Colon (tissue), 2 donors: ENCODE data around the gene RANBP1.

Source experiments
- FAIRE-seq: peaks from 2 replicates; lab custom pipeline; 2012; peaks lifted over from hg19 to GRCh38; lab: Jason Lieb, UNC
- donor health status: control.
- donor health status: control.

RANBP1 gene

GRCh38 chr22:20108757-20109230 lies 7.1 kb upstream of the RANBP1 start:
- no peak for FAIRE-seq

GRCh38 chr22:20109411-20110358 lies 6.2 kb upstream of the RANBP1 start:
- no peak for FAIRE-seq

- FAIRE-seq: no peak
These were observed 5.4 kb upstream of the RANBP1 start for GRCh38 chr22:20110359-20110985.

DNA sequence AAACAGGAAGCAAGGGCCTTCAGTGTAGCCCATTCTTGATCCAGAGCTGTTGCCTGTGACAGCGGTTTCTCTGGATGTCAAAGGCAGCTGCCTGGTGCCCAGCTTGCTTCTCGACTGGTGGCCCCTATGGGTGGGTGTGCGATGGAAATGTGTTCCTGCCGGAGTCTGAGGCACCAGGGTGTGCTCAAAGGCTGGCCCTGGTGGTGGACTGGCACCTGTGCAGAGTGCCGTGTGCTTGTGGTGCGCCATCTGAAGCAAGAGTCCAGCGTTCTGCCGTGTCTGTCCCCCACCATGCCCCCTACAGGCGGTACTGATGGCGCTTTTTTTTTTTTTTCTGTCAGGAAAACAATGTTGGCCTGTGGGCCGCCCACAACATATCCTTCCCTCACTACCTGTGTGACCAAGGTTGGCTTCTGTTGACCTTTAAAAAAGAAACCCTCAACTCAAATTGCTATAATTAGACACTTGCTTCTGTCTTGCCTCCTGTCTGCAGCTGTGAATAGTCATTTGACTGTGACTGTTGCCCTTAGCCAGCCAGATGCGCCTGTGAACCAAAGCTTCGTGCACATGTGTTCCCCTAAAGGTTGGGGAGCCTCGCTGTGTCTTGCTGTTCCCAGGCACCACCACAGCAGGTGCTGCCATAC lies 4.7 kb upstream of the RANBP1 start:
- FAIRE-seq: no peak

DNA sequence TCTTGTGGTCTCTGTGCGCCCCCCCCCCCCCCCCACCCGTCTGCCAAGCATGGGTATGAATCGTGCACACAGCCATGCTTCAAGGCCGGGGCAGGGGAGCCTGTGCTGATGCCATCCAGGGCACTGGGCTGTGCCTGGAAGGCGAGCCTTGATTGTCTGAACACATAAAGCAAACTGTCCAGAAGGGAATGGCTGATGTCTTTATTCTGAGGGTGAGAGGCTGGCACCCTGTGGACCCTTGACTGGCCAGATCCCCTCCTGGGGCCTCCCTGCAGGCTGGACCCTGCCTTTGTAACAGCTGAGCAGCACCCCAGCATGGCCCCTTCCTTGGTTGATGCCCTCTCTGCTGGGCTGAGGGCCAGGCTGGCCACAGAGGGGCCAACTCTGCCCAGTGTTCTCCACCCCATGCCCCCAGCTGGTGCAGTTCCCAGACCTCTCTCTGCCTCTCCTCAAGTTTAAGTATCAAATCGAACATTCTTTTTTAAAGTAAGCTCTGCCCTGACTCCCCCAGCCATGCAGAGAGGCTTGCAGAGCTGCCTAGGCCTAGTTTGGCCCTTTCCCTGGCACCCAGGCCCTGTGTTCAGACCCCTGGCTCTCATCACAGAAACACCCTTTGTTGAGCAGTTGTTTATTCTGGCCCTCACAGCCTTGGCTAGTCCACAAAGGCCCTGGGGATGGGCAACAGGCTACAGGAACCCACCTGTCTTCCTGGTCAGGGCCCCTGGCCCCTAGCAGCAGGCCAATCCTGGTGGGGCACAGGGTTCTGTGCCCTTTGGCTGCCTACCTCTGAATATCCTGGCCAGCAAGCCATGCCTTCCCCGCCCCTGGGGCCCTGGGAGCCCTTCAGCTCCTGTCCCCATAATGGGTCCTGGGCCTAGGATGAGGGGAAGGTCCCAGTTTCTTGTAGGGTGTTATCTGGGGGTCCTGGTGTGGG lies 3.9 kb upstream of the RANBP1 start:
- no peak for FAIRE-seq

GRCh38 chr22:20112623-20113511 lies 3.0 kb upstream of the RANBP1 start:
- no peak for FAIRE-seq

DNA sequence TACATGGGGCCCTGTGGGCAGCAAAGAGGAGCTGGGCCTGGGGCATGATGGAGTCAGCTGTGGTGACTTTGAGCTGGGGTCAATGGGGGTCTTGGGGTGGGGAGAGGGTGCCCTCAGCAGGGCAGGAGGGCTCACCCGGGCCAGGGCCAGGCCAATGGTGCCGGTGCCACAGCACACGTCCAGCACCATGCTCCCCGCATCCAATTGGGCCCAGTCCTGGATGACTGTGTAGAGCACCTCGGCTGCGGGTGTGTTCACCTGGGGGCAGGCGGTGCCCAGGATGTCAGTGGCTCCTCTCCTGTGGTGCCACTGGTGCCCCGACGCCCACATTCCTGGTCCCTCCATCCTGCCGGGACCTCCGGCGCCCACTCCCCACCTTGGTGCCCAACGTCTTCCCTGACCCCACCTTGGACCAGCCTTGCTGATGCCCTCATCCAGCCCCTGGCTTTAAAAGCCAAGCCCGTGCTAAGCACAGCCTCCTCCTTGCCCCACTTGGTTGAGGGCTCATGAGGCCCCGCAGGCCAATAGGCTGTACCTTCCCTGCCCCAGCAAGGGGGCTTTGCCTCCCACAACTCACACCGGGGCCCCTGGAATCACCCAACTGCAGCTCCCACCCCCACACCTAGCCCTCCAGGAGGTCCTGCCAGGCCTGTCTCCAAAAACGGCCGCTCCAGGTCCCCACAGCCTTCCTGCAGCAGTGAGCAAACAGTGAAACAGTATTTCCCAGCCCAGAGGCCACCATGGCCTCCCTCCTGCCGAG lies 2.2 kb upstream of the RANBP1 start:
- FAIRE-seq: no peak

- no peak for FAIRE-seq
These were observed 1.1 kb upstream of the RANBP1 start for GRCh38 chr22:20114506-20115475.

- FAIRE-seq: no peak
These were observed 559 bp downstream of the RANBP1 start for GRCh38 chr22:20116376-20116950.

- no peak for FAIRE-seq
These were observed 1.2 kb downstream of the RANBP1 start, which contains the start of gene TRMT2A for GRCh38 chr22:20116951-20117632. TRMT2A (minus strand) TSS chr22:20117226; CDS start chr22:20116906, 320 bp downstream.

DNA sequence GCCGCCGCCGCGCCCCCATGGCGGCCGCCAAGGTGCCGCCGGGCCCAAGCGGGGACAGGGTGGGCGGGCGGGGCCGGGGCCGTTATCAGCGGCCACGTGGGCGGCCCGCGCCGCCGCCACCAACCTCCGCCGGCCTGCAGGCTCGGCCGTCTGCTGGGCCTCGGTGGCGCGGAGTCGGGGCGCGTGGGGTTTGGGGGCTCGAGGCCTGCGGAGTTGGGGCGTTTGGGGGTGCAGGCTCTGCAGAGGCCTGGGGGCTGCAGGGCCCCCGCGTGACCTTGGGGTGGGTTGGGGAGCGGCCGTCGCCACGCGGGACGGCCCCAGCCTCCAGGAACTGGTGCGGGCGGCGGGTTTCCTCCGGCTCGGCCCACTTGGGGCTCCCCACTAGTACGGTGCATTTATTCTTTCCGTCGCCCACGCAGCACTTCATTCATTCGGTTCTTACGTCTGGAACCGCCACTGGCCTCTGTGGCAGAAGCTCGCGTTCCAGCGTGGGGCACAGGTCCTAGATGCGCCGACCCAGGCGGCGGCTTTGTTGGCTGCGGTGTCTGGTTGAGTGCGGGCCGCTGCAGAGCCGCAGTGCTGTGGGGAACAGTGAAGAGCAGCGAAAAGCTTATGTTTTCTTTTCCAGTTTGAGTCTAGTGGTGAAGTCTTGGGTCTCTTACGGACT lies 1.9 kb downstream of the RANBP1 start:
- no peak for FAIRE-seq

DNA sequence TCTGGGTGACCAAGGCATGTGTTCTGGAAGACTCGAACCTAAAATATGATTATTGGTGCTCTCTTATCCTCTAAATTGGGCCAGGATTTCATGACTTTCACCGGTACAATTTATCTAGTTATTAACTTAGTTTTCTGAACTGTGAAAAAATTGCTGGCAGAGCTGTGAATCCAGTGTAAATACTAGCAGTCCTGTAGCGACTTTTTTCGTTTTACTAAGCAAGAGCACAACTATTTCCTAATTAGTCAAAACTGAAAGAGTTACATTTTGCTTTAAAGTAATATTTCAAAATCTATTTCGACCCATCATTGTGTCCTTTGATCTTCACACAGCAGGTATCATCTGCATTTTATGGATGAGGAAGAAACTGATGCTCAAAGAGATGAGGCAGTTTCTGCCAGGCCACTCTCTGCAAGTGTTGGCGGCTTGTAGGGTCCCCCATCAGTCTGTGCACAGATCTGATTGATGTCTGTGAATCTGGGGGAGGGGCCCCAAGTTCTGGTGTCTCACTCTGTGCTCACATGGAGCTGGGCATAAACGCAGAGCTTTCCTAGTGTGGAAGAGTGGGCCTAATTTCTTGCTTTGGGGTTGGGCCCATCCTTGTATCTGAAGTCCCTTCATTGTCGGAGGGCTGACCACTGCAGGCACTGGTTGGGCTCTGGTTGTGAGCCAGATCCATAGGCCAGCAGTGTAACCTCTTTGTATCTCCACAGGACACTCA lies 2.6 kb downstream of the RANBP1 start:
- no peak for FAIRE-seq

GRCh38 chr22:20121856-20122415 lies 6.0 kb downstream of the RANBP1 start:
- FAIRE-seq: no peak

- FAIRE-seq: no peak
These were observed 7.6 kb downstream of the RANBP1 start for GRCh38 chr22:20123366-20124082.

GRCh38 chr22:20124083-20124787 lies 8.3 kb downstream of the RANBP1 start:
- FAIRE-seq: no peak
